Stimulated activated CD4-positive, alpha-beta T cell treated with anti-CD3 and anti-CD28 coated beads, TNF-alpha, amount 100 ng/mL, for 1 hour (primary cell): ENCODE results near the gene EDN1.

Experiments
- DNase-seq, 3 donors: peaks; one replicate each; pipeline ENCODE4 v3.0.0-alpha.2; 2020; ENCODE audit warnings: low read depth in 3 of 3, low spot score in 1 of 3

Gene EDN1

DNA sequence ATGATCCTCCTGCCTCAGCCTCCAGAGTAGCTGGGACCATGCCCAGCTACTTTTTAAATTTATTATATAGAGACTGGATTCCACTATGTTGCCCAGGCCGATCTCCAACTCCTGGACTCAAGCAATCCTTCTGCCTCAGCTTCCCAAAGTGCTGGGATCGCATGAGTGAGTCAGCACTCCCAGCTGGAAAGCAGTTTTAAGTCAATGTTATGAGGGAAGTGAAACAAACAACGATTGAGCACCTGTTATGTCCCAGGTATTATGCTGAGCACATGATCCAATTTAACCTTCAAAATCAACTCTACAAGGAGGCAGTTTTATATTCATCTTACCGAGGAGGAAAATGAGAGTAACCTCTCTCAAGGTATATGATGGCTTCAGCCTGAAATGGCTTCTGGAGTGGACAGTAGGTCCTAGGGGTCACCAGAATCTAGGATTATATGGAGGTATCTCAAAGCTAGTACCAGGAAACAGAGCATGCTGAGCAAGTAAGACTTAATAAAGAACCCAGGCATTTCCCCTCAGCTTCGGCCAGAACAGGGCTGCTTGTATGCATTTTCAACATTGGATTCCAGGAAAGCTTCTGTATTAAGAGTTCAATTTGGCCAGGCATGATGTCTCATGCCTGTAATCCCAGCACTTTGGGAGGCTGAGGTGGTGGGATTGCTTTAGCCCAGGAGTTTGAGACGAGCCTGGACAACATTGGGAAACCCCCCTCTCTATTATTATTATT is 55.0 kb downstream of the EDN1 start:
- no peak for DNase-seq

- no peak for DNase-seq
Measured at GRCh38 chr6:12345694-12346058, 55.5 kb downstream of the EDN1 start.
